Kidney (tissue), 14 donors: ENCODE results near the gene TDRD6. TPM values are rescaled to one million over a fixed set of nuclear protein-coding genes. Genes with fewer than 3 reads are reported as not detected.

ENCODE experiments used
- DNase-seq, 5 donors: peaks; one replicate each; pipeline ENCODE4 v3.0.0-alpha.2; 2013 to 2020
- FAIRE-seq: peaks from 2 replicates; lab custom pipeline; 2012; peaks lifted over from hg19 to GRCh38; lab: Jason Lieb, UNC
- H3K27ac ChIP-seq, 2 donors: one replicate each; pipeline ENCODE4 v1.7.0; 2013; ENCODE audit warnings: low read depth in 2 of 2, low read length in 2 of 2, inconsistent platforms in 1 of 2
- H3K27me3 ChIP-seq: one replicate; pipeline ENCODE4 v1.7.1; 2013; ENCODE audit warnings: low read length, inconsistent platforms; ENCODE audit not compliant: control insufficient read depth, insufficient read depth
- H3K36me3 ChIP-seq, 3 donors: one replicate each; pipeline versions ENCODE4 v1.7.0 to v1.7.1; 2013; ENCODE audit warnings: low read length in 3 of 3, control low read depth in 1 of 3, inconsistent platforms in 1 of 3; ENCODE audit not compliant: insufficient read depth in 3 of 3, control insufficient read depth in 2 of 3
- H3K4me1 ChIP-seq, 3 donors: one replicate each; pipeline versions ENCODE4 v1.7.0 to v1.7.1; 2013; ENCODE audit warnings: low read length in 3 of 3, inconsistent platforms in 1 of 3, low read depth in 1 of 3; ENCODE audit not compliant: control insufficient read depth in 2 of 3, insufficient read depth in 2 of 3
- H3K4me3 ChIP-seq, 3 donors: one replicate each; pipeline versions ENCODE4 v1.7.0 to v1.8.1; 2013; ENCODE audit warnings: low read length in 3 of 3, control low read depth in 1 of 3, inconsistent platforms in 1 of 3
- H3K9ac ChIP-seq, 3 donors: one replicate each; pipeline versions ENCODE4 v1.7.0 to v1.7.1; 2013; ENCODE audit warnings: low read length in 3 of 3, control low read depth in 1 of 3, inconsistent platforms in 1 of 3
- H3K9me3 ChIP-seq, 3 donors: one replicate each; pipeline versions ENCODE4 v1.7.0 to v1.7.1; 2013; ENCODE audit warnings: low read length in 3 of 3, control low read depth in 1 of 3, inconsistent platforms in 1 of 3; ENCODE audit not compliant: control insufficient read depth in 2 of 3, insufficient read depth in 1 of 3
- CTCF ChIP-seq: IDR thresholded peaks from 3 replicates; pipeline ENCODE4 v1.5.1; 2012; ENCODE audit warnings: mild to moderate bottlenecking, moderate library complexity, borderline replicate concordance; ENCODE audit not compliant: insufficient read depth; ENCODE audit errors: extremely low read depth
- intact Hi-C: fragments of 100-400 bp; cut with DNase I; formaldehyde crosslinking; loops from one replicate; pipeline ENCODE4 v1.11.1; 2022
- polyA plus RNA-seq: library from polyadenylated mRNA; stranded (reverse); fragments of 350-450 nt; fragmentation: Illumina TruSeq; extraction: RNeasy Lipid Tissue Mini Kit (QIAGEN cat#74804); gene quantifications from one replicate; pipeline ENCODE4 v1.2.3, GENCODE V29; 2014; ENCODE audit warnings: low read depth, low replicate concordance; ENCODE audit not compliant: insufficient read depth
- total RNA-seq: library from RNA; stranded (reverse); fragmentation: NEBNext Ultra II Directional; extraction: Animal tissue kit (Norgen Biotek cat#: 25700); gene quantifications from one replicate; pipeline ENCODE4 v1.2.1, GENCODE V29; 2021
- donor health status: control.
- donor health status: control.
- donor health status: control.
- donor health status: control.
- donor health status: control.
- donor health status: DM: yes; HTN: yes; CAD: no.
- donor health status: Normal renal cell carcinoma (clear cell type).

Gene TDRD6
- total and polyA plus RNA-seq, 2 donors from 2014 or later = 0.47 to 0.84 TPM

- FAIRE-seq = no peak
- H3K27me3 ChIP-seq = peaks cover 9% of the 10 kb centered on the region
- no peaks in the 10 kb centered on the region for H3K9me3 ChIP-seq
- no peak overlapping the region for H3K9ac ChIP-seq
- no peaks in the 10 kb centered on the region for H3K36me3 ChIP-seq
- DNase-seq = no peak
- H3K4me1 ChIP-seq = no peaks in the 10 kb centered on the region
- no peak overlapping the region for H3K27ac ChIP-seq
- no peak for TF ChIP-seq CTCF
- intact Hi-C loops = no loop called here
- H3K4me3 ChIP-seq = no peak overlapping the region
These were observed 49.2 kb downstream of the TDRD6 start for GRCh38 chr6:46736906-46737305.

- Histone ChIP-seq H3K27ac (no peak overlapping the region), H3K4me3 (no peak overlapping the region), H3K9ac (no peak overlapping the region), H3K4me1 (no peaks in the 10 kb centered on the region), H3K9me3 (no peaks in the 10 kb centered on the region), H3K27me3 (peaks cover under 1% of the 10 kb centered on the region), H3K36me3 (no peaks in the 10 kb centered on the region)
- TF ChIP-seq CTCF = no peak
- intact Hi-C loops = no loop called here
- no peak for FAIRE-seq
- DNase-seq = no peak
These were observed 53.8 kb downstream of the TDRD6 start for GRCh38 chr6:46741482-46741881.

- no peaks in the 10 kb centered on the region for H3K36me3 ChIP-seq
- no peak overlapping the region for H3K9ac ChIP-seq
- DNase-seq (no peak), FAIRE-seq (no peak)
- no peaks in the 10 kb centered on the region for H3K4me1 ChIP-seq
- no peak overlapping the region for H3K27ac ChIP-seq
- intact Hi-C loops = no loop called here
- no peaks in the 10 kb centered on the region for H3K9me3 ChIP-seq
- H3K4me3 ChIP-seq = no peak overlapping the region
- no peak for TF ChIP-seq CTCF
- H3K27me3 ChIP-seq = no peaks in the 10 kb centered on the region
These were observed 54.2 kb downstream of the TDRD6 start for GRCh38 chr6:46741910-46742309.
